Neural cell (in vitro differentiated cells): ENCODE results near the gene KMT2B.

ENCODE experiments used
- CTCF ChIP-seq: fragments of 450-650 bp; IDR thresholded peaks from 2 replicates; pipeline ENCODE4 v1.5.1; 2014; ENCODE audit warnings: antibody characterized with exemption, mild to moderate bottlenecking, moderate library complexity; ENCODE audit not compliant: poor library complexity, severe bottlenecking
- EP300 ChIP-seq: fragments of 450-650 bp; conservative IDR thresholded peaks from 2 replicates; pipeline ENCODE4 v1.6.1; 2014; ENCODE audit warnings: antibody characterized with exemption, mild to moderate bottlenecking, moderate library complexity; ENCODE audit not compliant: poor library complexity, severe bottlenecking
- EZH2 ChIP-seq: fragments of 200-600, 300-800 bp; shearing (Covaris generic), sonication (generic); IDR thresholded peaks from 2 replicates; pipeline ENCODE4 v1.6.1; 2014; ENCODE audit warnings: antibody characterized with exemption, low read length, borderline replicate concordance, mild to moderate bottlenecking; ENCODE audit not compliant: insufficient read depth, poor library complexity, severe bottlenecking
- MXI1 ChIP-seq: fragments of 450-650 bp; conservative IDR thresholded peaks from 2 replicates; pipeline ENCODE4 v1.6.1; 2014; ENCODE audit warnings: antibody characterized with exemption, mild to moderate bottlenecking; ENCODE audit not compliant: poor library complexity, severe bottlenecking
- POLR2AphosphoS5 ChIP-seq: IDR thresholded peaks from 2 replicates; pipeline ENCODE4 v1.6.1; 2012
- RAD21 ChIP-seq: fragments of 450-650 bp; conservative IDR thresholded peaks from 2 replicates; pipeline ENCODE4 v1.6.1; 2014; ENCODE audit warnings: antibody characterized with exemption, mild to moderate bottlenecking, moderate library complexity
- REST ChIP-seq: IDR thresholded peaks from 2 replicates; pipeline ENCODE4 v1.6.1; 2012; ENCODE audit warnings: borderline replicate concordance
- SMC3 ChIP-seq: fragments of 450-650 bp; conservative IDR thresholded peaks from 2 replicates; pipeline ENCODE4 v1.6.1; 2014; ENCODE audit warnings: antibody characterized with exemption, mild to moderate bottlenecking, moderate library complexity; ENCODE audit not compliant: poor library complexity
- TAF1 ChIP-seq: IDR thresholded peaks from 2 replicates; pipeline ENCODE4 v1.6.1; 2012; ENCODE audit warnings: low read depth

DNA sequence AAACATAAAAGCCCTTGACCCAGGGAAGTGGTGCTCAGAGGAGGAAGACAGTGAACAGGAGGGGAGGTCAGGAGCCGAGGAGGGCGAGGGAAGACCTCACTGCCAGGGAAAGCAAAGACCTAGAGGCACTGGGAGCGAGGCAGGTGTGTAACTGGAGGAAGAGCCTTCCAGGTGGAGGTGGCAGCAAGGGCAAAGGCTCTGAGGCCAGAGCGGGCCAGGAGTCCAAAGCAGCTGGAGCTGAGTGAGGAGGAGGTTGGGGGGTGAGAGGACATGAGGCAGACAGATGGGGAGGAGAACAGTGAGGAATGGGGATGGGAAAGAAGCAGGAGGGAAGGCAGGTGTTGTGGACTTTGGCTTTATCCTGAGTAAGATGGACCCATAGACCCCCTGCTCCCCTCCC, 47.8 kb upstream of the KMT2B start:
- TF ChIP-seq CTCF (no peak), SMC3 (no peak), EZH2 (no peak), TAF1 (no peak), REST (no peak), EP300 (no peak), RAD21 (no peak), POLR2AphosphoS5 (no peak), MXI1 (no peak)
